Neural progenitor cell (in vitro differentiated cells): ENCODE results near the gene NELFA. TPM values are rescaled to one million over a fixed set of nuclear protein-coding genes. Genes with fewer than 3 reads are reported as not detected.
A peak's percentile ranks its signal among the peaks of the same experiment; 100 is the strongest.

Experiments
- DNase-seq: peaks from one replicate; pipeline ENCODE4 v3.0.0-alpha.2; 2016; ENCODE audit warnings: low spot score
- H2AFZ ChIP-seq: fragments of 200-600 bp; sonication (generic); replicated peaks from 2 replicates; pipeline ENCODE4 v1.6.1; 2016; ENCODE audit warnings: antibody characterized with exemption
- H3F3A ChIP-seq: fragments of 200-600 bp; sonication (generic); 2 replicates; pipeline ENCODE4 v1.6.1; 2016; ENCODE audit warnings: antibody characterized with exemption, low read depth
- H3K27ac ChIP-seq: fragments of 200-600 bp; sonication (generic); 2 replicates; pipeline ENCODE4 v1.5.1; 2016; ENCODE audit warnings: mild to moderate bottlenecking
- H3K27me3 ChIP-seq: fragments of 200-600 bp; sonication (generic); 2 replicates; pipeline ENCODE4 v1.6.1; 2016; ENCODE audit warnings: mild to moderate bottlenecking, moderate library complexity
- H3K36me3 ChIP-seq: fragments of 200-600 bp; sonication (generic); 2 replicates; pipeline ENCODE4 v1.5.1; 2016
- H3K4me1 ChIP-seq: fragments of 200-600 bp; sonication (generic); 2 replicates; pipeline ENCODE4 v1.6.1; 2016; ENCODE audit warnings: mixed run types
- H3K4me2 ChIP-seq: fragments of 200-600 bp; sonication (generic); 2 replicates; pipeline ENCODE4 v1.6.1; 2016
- H3K4me3 ChIP-seq: fragments of 200-600 bp; sonication (generic); 2 replicates; pipeline ENCODE4 v1.5.1; 2016
- H3K79me2 ChIP-seq: fragments of 200-600 bp; sonication (generic); 2 replicates; pipeline ENCODE4 v1.6.1; 2016; ENCODE audit warnings: low read depth
- H3K9ac ChIP-seq: fragments of 200-600 bp; sonication (generic); 2 replicates; pipeline ENCODE4 v1.6.1; 2016
- H3K9me3 ChIP-seq: fragments of 200-600 bp; sonication (generic); 2 replicates; pipeline ENCODE4 v1.5.1; 2016; ENCODE audit warnings: low read depth
- H4K20me1 ChIP-seq: fragments of 200-600 bp; sonication (generic); 2 replicates; pipeline ENCODE4 v1.6.1; 2016; ENCODE audit warnings: low read depth
- H3K27ac Mint-ChIP-seq: 3 replicates; pipeline ENCODE4 v1.8.0; 2021; ENCODE audit warnings: mixed read lengths
- H3K27me3 Mint-ChIP-seq: 2 replicates; pipeline ENCODE4 v1.8.0; 2022; ENCODE audit warnings: low read depth, mild to moderate bottlenecking, inconsistent platforms, moderate library complexity, mixed read lengths; ENCODE audit not compliant: insufficient read depth
- H3K36me3 Mint-ChIP-seq: 3 replicates; pipeline ENCODE4 v1.8.0; 2021; ENCODE audit warnings: mixed read lengths
- H3K4me1 Mint-ChIP-seq: 3 replicates; pipeline ENCODE4 v1.8.0; 2021; ENCODE audit warnings: mixed read lengths
- H3K4me3 Mint-ChIP-seq: 3 replicates; pipeline ENCODE4 v1.8.0; 2021; ENCODE audit warnings: mild to moderate bottlenecking, moderate library complexity, mixed read lengths
- H3K9me3 Mint-ChIP-seq: 3 replicates; pipeline ENCODE4 v1.8.0; 2020; ENCODE audit warnings: mixed read lengths
- EZH2 ChIP-seq: fragments of 200-600 bp; sonication (generic); IDR thresholded peaks from 2 replicates; pipeline ENCODE4 v1.6.1; 2017; ENCODE audit warnings: antibody characterized with exemption, mild to moderate bottlenecking, moderate library complexity
- EZH2phosphoT487 ChIP-seq: fragments of 200-600 bp; sonication (generic); IDR thresholded peaks from 2 replicates; pipeline ENCODE4 v1.6.1; 2017; ENCODE audit warnings: antibody characterized with exemption
- total RNA-seq: library from RNA; depleted of rRNA; stranded (reverse); fragments of >200 nt; gene quantifications from 2 replicates; pipeline ENCODE4 v1.2.3, GENCODE V29; 2015; ENCODE audit warnings: low replicate concordance
- TF ChIP-seq, protein P1 (sequence below): fragments of 200-600 bp; sonication (generic); IDR thresholded peaks from 2 replicates; pipeline ENCODE4 v1.5.1; 2017; ENCODE audit warnings: antibody characterized with exemption, mild to moderate bottlenecking

Gene NELFA
- total RNA-seq, 1 donor from 2014 or later = 18.0 TPM

DNA sequence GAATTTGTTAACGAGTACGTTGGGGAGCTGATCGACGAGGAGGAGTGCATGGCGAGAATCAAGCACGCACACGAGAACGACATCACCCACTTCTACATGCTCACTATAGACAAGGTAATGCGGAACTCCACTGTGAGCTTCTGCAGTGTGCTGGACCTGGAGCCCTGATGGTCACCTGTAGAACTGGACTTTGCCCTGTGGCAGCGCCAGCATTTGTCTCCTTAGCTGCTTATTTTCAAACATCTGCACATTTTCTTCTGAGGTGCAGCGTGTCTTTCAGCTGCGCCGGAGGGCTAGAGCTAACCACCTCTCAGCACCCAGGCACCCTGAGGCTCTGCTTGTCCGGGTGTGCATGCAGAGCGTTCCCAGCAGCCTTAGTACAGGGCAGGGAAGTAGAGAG lies 47.7 kb downstream of the NELFA start:
- TF ChIP-seq, protein P1, sequence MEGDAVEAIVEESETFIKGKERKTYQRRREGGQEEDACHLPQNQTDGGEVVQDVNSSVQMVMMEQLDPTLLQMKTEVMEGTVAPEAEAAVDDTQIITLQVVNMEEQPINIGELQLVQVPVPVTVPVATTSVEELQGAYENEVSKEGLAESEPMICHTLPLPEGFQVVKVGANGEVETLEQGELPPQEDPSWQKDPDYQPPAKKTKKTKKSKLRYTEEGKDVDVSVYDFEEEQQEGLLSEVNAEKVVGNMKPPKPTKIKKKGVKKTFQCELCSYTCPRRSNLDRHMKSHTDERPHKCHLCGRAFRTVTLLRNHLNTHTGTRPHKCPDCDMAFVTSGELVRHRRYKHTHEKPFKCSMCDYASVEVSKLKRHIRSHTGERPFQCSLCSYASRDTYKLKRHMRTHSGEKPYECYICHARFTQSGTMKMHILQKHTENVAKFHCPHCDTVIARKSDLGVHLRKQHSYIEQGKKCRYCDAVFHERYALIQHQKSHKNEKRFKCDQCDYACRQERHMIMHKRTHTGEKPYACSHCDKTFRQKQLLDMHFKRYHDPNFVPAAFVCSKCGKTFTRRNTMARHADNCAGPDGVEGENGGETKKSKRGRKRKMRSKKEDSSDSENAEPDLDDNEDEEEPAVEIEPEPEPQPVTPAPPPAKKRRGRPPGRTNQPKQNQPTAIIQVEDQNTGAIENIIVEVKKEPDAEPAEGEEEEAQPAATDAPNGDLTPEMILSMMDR = no peak
- TF ChIP-seq EZH2phosphoT487 (no peak), EZH2 (no peak)
- Mint-ChIP-seq H3K27me3 (peaks cover 4% of the 10 kb centered on the region), H3K9me3 (no peaks in the 10 kb centered on the region), H3K27ac (no peak overlapping the region), H3K36me3 (peaks cover 74% of the 10 kb centered on the region), H3K4me3 (peak overlapping the region; percentile 28), H3K4me1 (peaks cover 17% of the 10 kb centered on the region)
- Histone ChIP-seq H3K79me2 (peaks cover 5% of the 10 kb centered on the region), H3K9me3 (no peaks in the 10 kb centered on the region), H4K20me1 (peaks cover 14% of the 10 kb centered on the region), H3F3A (peaks cover 5% of the 10 kb centered on the region), H3K36me3 (peaks cover 4% of the 10 kb centered on the region), H3K4me3 (no peak overlapping the region), H3K4me1 (no peaks in the 10 kb centered on the region), H3K9ac (no peak overlapping the region), H3K27ac (no peak overlapping the region), H2AFZ (no peak overlapping the region), H3K4me2 (no peak overlapping the region), H3K27me3 (no peaks in the 10 kb centered on the region)
- DNase-seq = no peak

DNA sequence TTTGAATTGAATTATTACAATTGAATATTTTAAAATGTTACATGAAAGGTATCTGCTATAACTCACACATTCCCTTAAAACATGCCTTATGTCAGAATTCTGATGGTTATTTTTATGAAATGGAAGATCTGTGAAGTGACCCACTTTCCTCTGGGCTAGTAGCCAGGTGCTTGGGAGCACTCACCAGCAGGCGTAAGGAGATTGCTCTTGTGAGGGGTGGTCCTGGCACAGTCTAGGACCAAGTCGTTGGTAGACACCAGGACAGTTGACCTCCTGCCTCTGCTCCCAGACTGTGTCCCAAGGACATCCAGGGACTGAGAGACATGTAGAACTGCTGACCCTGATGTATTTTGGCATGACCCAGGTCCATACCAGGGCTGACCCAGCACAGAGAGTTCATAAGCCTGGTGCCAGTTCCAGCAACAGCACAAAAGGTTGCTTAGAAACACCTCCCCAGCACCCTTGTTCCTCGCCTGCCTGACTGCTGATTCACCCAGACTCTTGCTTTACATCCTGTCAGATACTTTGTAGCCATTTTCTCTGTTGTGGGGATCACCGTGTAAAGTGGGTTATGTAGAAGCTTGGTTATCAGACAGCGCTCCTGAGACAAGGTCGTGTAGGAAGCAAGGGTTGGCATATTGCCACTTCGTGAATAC lies 48.5 kb downstream of the NELFA start:
- no peak overlapping the region for H2AFZ ChIP-seq
- Mint-ChIP-seq H3K4me1 (peaks cover 17% of the 10 kb centered on the region), H3K27me3 (peaks cover 5% of the 10 kb centered on the region), H3K9me3 (no peaks in the 10 kb centered on the region), H3K36me3 (peaks cover 72% of the 10 kb centered on the region), H3K27ac (no peak overlapping the region), H3K4me3 (no peak overlapping the region)
- H3K4me1 ChIP-seq = no peaks in the 10 kb centered on the region
- TF ChIP-seq EZH2 (no peak), EZH2phosphoT487 (no peak)
- TF ChIP-seq, protein P1 = no peak
- H3F3A ChIP-seq = peaks cover 5% of the 10 kb centered on the region
- H3K79me2 ChIP-seq = peaks cover 4% of the 10 kb centered on the region
- no peak for DNase-seq
- H3K36me3 ChIP-seq = peaks cover 2% of the 10 kb centered on the region
- H3K9ac ChIP-seq = no peak overlapping the region
- no peak overlapping the region for H3K4me2 ChIP-seq
- no peaks in the 10 kb centered on the region for H3K27me3 ChIP-seq
- H3K9me3 ChIP-seq = no peaks in the 10 kb centered on the region
- H3K27ac ChIP-seq = no peak overlapping the region
- H3K4me3 ChIP-seq = no peak overlapping the region
- peaks cover 14% of the 10 kb centered on the region for H4K20me1 ChIP-seq

DNA sequence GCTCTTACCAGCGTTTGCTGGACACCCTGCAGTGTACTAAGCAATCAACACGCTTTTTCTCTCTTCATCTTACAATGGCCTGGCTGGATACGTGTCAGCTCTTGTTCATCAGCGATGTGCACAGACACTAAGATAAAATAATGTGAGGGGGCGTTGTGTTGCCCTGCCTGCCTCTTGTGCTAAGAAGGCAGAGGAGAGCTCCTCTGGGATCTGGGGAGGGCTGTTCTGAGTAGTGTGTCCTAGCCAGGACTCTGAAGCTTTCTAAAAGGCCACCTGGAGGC lies 49.7 kb downstream of the NELFA start:
- peak overlapping the region; percentile 30 for H3K27ac Mint-ChIP-seq
- Histone ChIP-seq H3K4me1 (no peaks in the 10 kb centered on the region), H3K9ac (no peak overlapping the region), H4K20me1 (peaks cover 14% of the 10 kb centered on the region), H3K4me3 (no peak overlapping the region), H3F3A (peaks cover 5% of the 10 kb centered on the region), H3K9me3 (no peaks in the 10 kb centered on the region), H3K36me3 (no peaks in the 10 kb centered on the region), H3K79me2 (no peaks in the 10 kb centered on the region), H3K27me3 (no peaks in the 10 kb centered on the region), H2AFZ (no peak overlapping the region), H3K27ac (no peak overlapping the region), H3K4me2 (no peak overlapping the region)
- H3K9me3 Mint-ChIP-seq = no peaks in the 10 kb centered on the region
- peaks cover 70% of the 10 kb centered on the region for H3K36me3 Mint-ChIP-seq
- TF ChIP-seq, protein P1 = no peak
- TF ChIP-seq EZH2phosphoT487 = no peak
- no peak for TF ChIP-seq EZH2
- peaks cover 5% of the 10 kb centered on the region for H3K27me3 Mint-ChIP-seq
- H3K4me3 Mint-ChIP-seq = peak overlapping the region; percentile 57
- H3K4me1 Mint-ChIP-seq = peaks cover 17% of the 10 kb centered on the region
- DNase-seq = no peak
